Mucosa of stomach (tissue), 1 donor: Measurements from ENCODE around the gene BLNK.

ENCODE experiments used
- H3K27me3 ChIP-seq: one replicate; pipeline ENCODE4 v1.7.0; 2013; ENCODE audit warnings: mild to moderate bottlenecking, low read length; ENCODE audit not compliant: control insufficient read depth, insufficient read depth
- H3K36me3 ChIP-seq: one replicate; pipeline ENCODE4 v1.7.0; 2013; ENCODE audit warnings: low read length; ENCODE audit not compliant: control insufficient read depth, insufficient read depth
- H3K4me1 ChIP-seq: one replicate; pipeline ENCODE4 v1.7.0; 2013; ENCODE audit warnings: mild to moderate bottlenecking, low read length; ENCODE audit not compliant: control insufficient read depth, insufficient read depth
- H3K4me3 ChIP-seq: one replicate; pipeline ENCODE4 v1.7.0; 2013; ENCODE audit warnings: low read length
- H3K9ac ChIP-seq: one replicate; pipeline ENCODE4 v1.7.0; 2013; ENCODE audit warnings: mild to moderate bottlenecking, low read length, moderate library complexity
- H3K9me3 ChIP-seq: one replicate; pipeline ENCODE4 v1.7.0; 2013; ENCODE audit warnings: mild to moderate bottlenecking, low read length, moderate library complexity; ENCODE audit not compliant: control insufficient read depth
- donor health status: Pancreatic carcinoma.

The BLNK gene

DNA sequence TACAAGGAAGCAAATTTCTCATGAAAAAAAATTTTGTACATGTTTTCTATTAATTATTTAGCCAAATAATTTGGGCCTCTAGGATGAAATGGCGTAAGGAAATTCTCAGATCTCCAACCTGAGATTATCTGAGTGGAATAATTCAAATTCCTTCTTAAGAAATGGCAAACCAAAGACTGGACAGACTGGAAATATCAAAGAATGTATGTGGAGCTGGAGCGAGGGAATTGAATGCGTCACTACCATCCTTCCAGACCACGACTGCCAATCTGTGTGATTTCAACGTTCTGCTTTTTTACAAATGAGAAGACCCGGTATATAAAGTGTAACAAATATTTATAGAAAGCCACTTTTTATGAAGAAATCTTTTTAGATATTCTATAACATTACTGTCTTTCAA lies 12.4 kb upstream of the BLNK start:
- H3K36me3 ChIP-seq: no peaks in the 10 kb centered on the region
- no peaks in the 10 kb centered on the region for H3K9me3 ChIP-seq
- no peak overlapping the region for H3K4me3 ChIP-seq
- H3K9ac ChIP-seq: no peak overlapping the region
- H3K27me3 ChIP-seq: no peaks in the 10 kb centered on the region
- H3K4me1 ChIP-seq: peaks cover 6% of the 10 kb centered on the region

- H3K27me3 ChIP-seq: no peaks in the 10 kb centered on the region
- H3K4me1 ChIP-seq: peaks cover 6% of the 10 kb centered on the region
- no peak overlapping the region for H3K4me3 ChIP-seq
- no peak overlapping the region for H3K9ac ChIP-seq
- no peaks in the 10 kb centered on the region for H3K36me3 ChIP-seq
- no peaks in the 10 kb centered on the region for H3K9me3 ChIP-seq
Measured at GRCh38 chr10:96283351-96283750, 12.0 kb upstream of the BLNK start.

DNA sequence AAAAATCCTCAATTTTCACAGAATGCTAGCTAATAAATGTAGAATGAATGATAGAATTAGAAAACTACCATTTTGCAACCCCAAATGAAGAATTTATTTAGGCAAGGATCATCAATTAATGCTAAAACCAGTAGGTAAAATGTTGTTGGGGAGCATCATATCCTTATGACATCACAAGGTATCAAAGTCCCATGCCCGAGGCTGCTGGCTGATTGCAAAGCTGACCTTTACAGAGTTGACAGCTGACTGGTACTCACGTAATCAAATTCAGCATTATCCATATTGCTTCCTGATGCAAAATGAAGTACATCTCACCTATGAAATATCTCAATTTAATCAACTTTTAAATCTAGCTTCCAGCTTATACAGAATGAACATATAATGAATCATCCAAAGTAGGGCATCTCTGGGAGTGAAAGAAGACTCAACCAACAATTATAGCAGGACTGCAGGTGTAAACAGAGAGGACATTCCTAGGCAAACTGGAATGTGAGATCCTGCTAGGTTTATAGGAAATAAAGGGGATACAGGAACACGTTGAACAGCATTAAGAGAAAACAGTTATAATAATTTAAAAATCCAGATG lies 10.2 kb upstream of the BLNK start:
- Histone ChIP-seq H3K9me3 (no peaks in the 10 kb centered on the region), H3K27me3 (no peaks in the 10 kb centered on the region), H3K36me3 (no peaks in the 10 kb centered on the region), H3K4me3 (no peak overlapping the region), H3K9ac (no peak overlapping the region), H3K4me1 (no peaks in the 10 kb centered on the region)

DNA sequence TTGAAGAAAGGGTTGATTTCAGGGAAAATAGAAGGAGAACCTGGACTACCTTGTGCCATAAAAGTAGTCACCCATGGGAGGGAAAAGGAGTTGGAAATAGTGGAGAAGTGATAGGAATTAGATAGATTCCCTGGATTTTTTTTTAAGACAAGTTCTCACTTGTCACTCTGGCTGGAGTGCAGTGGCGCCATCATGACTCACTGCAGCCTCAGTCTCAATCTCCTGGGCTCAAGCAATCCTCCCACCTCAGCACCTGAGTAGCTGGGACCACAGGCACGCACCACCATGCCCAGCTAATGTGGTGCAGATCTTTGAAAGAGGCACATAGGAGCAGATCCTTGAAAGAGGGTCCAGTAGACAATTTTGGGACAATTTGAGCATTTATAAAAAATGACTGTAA lies 9.5 kb upstream of the BLNK start:
- Histone ChIP-seq H3K36me3 (no peaks in the 10 kb centered on the region), H3K9me3 (no peaks in the 10 kb centered on the region), H3K27me3 (no peaks in the 10 kb centered on the region), H3K4me3 (no peak overlapping the region), H3K4me1 (peaks cover 6% of the 10 kb centered on the region), H3K9ac (no peak overlapping the region)

- no peaks in the 10 kb centered on the region for H3K27me3 ChIP-seq
- H3K4me1 ChIP-seq: peaks cover 8% of the 10 kb centered on the region
- H3K36me3 ChIP-seq: no peaks in the 10 kb centered on the region
- no peaks in the 10 kb centered on the region for H3K9me3 ChIP-seq
- H3K4me3 ChIP-seq: no peak overlapping the region
- H3K9ac ChIP-seq: no peak overlapping the region
Measured at GRCh38 chr10:96279191-96279641, 7.8 kb upstream of the BLNK start.

- H3K9me3 ChIP-seq: no peaks in the 10 kb centered on the region
- no peaks in the 10 kb centered on the region for H3K36me3 ChIP-seq
- no peak overlapping the region for H3K4me3 ChIP-seq
- no peak overlapping the region for H3K9ac ChIP-seq
- H3K4me1 ChIP-seq: peaks cover 17% of the 10 kb centered on the region
- no peaks in the 10 kb centered on the region for H3K27me3 ChIP-seq
Measured at GRCh38 chr10:96276831-96277230, 5.5 kb upstream of the BLNK start.

DNA sequence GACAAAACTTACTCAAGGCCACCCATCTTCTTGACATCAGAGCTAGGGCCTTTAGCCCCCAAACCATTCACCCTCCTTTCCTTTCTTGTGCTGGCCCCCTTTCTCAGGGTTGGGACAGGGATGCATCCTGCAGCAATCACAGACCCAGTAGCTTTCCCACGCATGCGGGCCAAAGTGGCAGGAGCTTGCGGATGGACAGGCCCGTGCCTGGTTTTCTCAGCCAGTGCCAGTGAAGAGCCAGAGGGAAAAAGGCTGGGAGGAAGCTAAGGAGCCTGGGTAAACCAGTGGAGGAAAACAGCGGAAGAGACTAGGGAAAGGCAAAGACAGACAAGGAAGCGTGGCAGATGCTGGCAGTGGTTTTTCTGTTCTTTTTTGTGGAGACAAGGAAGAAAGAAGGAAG lies 5.1 kb upstream of the BLNK start:
- H3K9ac ChIP-seq: no peak overlapping the region
- H3K9me3 ChIP-seq: no peaks in the 10 kb centered on the region
- peaks cover 20% of the 10 kb centered on the region for H3K4me1 ChIP-seq
- no peak overlapping the region for H3K4me3 ChIP-seq
- no peaks in the 10 kb centered on the region for H3K36me3 ChIP-seq
- no peaks in the 10 kb centered on the region for H3K27me3 ChIP-seq

GRCh38 chr10:96275685-96276418 lies 4.5 kb upstream of the BLNK start:
- peaks cover 20% of the 10 kb centered on the region for H3K4me1 ChIP-seq
- H3K36me3 ChIP-seq: no peaks in the 10 kb centered on the region
- H3K9ac ChIP-seq: no peak overlapping the region
- H3K4me3 ChIP-seq: no peak overlapping the region
- H3K9me3 ChIP-seq: no peaks in the 10 kb centered on the region
- H3K27me3 ChIP-seq: no peaks in the 10 kb centered on the region

DNA sequence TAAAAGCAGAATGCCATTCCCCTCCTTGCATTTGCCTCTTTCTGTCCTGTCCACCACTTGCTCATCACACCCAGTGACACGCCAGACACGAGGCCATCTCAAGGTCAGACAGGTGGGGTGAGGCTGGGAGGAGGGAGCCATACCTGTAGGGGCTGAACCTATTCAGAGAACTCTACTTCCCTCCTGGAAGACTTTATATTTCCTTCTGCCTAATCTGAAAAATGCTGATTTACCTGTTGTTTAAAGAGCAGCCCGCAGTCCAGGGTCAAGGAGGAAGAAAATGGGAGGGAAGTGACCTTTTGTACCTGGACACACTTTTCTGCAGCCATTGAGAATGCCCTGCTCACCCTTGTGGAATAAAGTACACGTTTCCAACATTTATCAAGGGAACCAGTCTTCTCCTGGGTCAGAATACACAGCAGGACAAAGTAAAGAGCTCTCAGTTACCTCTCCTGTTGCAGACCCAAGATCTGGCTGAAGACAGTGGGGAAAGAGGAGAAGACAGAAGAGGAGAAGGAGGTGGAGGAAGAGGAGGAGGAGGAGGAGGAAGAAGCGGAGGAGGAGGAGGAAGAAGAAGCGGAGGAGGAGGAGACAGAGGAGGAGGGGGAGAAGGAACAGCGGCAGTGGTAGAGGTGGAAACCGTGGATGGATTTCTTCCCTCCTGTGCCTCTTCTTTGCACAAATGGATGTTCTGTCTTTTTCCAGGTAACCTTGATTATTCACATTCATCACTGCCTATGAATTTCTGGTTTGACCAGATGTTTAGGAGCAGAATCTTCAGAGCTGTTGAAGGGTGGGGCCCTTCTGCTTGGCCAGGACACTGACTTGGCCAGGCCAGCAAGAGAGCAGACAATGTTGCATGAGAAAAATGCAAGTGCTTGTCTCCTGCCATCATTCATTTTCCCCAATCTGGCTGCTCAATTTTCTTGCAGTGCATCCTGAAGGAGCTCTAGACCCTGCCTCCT lies 1.2 kb upstream of the BLNK start:
- Histone ChIP-seq H3K9me3 (no peaks in the 10 kb centered on the region), H3K4me3 (no peak overlapping the region), H3K4me1 (peaks cover 28% of the 10 kb centered on the region), H3K9ac (no peak overlapping the region), H3K27me3 (no peaks in the 10 kb centered on the region), H3K36me3 (no peaks in the 10 kb centered on the region)

GRCh38 chr10:96270571-96270970 lies 798 bp downstream of the BLNK start:
- Histone ChIP-seq H3K9me3 (no peaks in the 10 kb centered on the region), H3K27me3 (no peaks in the 10 kb centered on the region), H3K4me1 (peaks cover 40% of the 10 kb centered on the region), H3K4me3 (peak overlapping the region; percentile 53), H3K9ac (peak overlapping the region; percentile 85), H3K36me3 (no peaks in the 10 kb centered on the region)

- no peaks in the 10 kb centered on the region for H3K9me3 ChIP-seq
- H3K4me3 ChIP-seq: peak overlapping the region; percentile 47
- H3K9ac ChIP-seq: peak overlapping the region; percentile 85
- H3K27me3 ChIP-seq: no peaks in the 10 kb centered on the region
- no peaks in the 10 kb centered on the region for H3K36me3 ChIP-seq
- H3K4me1 ChIP-seq: peaks cover 42% of the 10 kb centered on the region
Measured at GRCh38 chr10:96269438-96270300, 1.7 kb downstream of the BLNK start.
